ENCODE results near the gene ISG20.
A peak's percentile ranks its signal among the peaks of the same experiment; 100 is the strongest.

ISG20 gene

DNA sequence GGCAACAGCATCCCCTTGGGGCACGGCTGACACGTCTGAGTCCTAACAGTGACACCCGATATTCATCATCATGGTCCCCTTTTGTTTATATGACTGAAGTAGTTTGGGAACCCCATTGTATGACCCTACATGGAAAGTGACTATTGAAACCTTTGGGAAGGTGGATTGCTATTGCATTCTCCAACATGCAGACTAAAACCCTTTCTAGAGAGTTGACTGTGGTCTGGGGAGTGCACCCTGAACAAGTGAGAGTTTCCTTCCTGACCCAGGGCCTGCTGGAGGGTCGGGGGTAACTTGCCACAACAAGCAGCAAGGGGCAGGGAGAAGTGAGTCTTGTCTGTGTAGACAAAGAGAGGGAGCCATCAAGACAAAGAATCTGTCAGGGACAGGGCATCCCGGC is 54.4 kb downstream of the ISG20 start:
- DNase-seq = no peak

DNA sequence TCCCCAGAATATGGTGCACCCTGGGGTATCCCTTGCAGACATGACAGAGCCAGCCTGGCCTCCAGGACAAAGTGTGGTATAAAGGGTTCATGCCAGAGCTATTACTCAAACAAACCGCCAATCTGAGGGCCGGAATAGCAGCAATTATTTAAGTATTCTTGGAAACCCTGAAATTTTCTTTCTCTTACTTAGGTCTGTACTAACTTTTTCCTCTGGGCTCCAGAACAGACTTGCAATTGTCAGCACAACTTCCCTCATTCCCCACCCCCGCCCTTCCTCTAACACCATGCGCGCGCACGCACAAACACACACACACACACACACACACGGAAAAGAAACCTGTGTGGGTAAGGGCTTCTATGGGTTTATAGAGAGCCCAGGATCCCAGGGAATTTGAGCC is 56.3 kb downstream of the ISG20 start:
- no peak for DNase-seq

- DNase-seq = no peak
Observed at GRCh38 chr15:88695691-88696251, 57.0 kb downstream of the ISG20 start.

GRCh38 chr15:88696254-88696653 is 57.4 kb downstream of the ISG20 start:
- DNase-seq = no peak

- no peak for DNase-seq
Observed at GRCh38 chr15:88697276-88697675, 58.5 kb downstream of the ISG20 start.

GRCh38 chr15:88699861-88700260 is 61.0 kb downstream of the ISG20 start:
- DNase-seq = no peak

DNA sequence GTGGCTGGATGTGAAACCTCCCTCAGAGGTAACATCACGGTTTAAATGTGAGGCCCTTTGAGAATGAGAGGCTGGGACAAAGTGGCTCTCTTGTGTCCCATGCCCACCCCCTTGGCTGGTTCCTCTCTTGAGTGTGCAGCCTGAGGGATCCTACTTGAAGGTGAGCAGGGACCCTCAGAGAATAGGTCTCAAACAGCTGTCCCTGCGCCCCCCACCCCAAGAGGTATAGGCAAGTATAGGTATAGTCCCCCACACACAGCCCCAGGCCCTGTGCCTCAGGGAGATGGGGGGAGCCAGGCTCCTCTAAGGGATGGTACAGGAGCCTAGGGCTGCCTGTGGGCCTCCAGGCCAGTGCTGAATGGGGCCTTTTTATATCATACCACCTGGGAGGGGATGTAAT is 61.9 kb downstream of the ISG20 start:
- DNase-seq = no peak

DNA sequence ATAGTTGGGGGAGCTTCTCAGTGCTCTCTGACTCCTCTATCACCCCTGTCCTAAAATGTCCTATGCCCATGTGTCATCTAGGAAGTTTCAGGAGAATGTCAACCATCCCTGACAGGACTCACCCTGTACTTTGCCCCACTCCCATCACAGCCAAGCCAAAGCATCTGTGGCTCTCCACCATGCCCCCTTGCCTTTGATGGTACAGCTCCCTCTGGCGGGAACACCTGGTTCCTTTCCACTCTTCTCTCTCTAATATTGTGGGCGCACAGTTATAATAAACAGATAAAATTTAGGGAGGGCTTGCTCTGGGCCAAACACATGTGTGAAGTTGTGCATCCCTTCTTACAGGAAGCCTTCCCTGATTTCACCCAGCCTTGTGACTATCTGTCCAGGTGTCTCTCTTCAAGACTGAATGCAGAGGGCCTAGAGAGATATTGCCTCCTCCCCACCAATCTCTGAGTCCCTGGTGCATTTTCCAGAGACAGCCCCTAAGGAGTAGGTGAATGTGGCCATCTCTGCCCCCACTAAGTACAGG is 62.8 kb downstream of the ISG20 start:
- DNase-seq = no peak

DNA sequence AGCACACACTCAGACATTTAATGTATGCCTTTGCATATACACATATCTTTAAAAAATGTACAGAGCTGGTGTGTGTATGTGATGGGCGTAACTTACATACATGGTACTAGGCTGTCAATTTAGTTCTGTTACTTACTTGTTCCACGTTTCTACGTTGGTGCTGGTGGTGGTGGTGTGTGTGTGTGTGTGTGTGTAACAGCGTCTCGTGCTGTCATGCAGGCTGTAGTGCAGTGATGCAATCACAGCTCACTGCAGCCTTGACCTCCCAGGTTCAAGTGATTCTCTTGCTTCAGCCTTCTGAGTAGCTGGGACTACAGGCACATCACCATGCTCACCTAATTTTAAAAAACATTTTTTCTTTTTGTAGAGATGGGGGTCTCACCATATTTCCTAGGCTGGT is 64.2 kb downstream of the ISG20 start:
- no peak for DNase-seq

DNA sequence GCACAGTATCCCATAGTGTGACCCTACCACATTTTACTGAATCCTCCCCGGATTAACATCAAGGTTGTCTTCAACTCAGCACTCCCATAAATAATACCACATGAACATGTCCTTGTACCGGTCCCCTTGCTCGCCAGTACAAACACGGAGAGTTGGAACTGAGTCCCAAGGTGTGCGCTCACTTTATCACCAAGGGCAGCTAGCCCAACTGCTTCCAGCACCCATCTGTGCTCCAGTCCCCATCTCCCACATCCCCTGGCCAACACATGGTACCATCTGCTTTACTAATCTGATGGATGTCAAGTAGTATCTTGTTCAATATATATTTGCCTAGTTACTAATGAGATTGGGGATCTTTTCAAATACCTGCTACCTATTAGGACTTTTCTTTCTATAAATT is 64.7 kb downstream of the ISG20 start:
- no peak for DNase-seq

GRCh38 chr15:88704791-88705768 is 66.3 kb downstream of the ISG20 start:
- DNase-seq = peak; percentile 42

- no peak for DNase-seq
Observed at GRCh38 chr15:88705769-88706165, 67.0 kb downstream of the ISG20 start.

All from NCI-H1105 (cell line).